K562 (cell line): ENCODE results near the gene NDRG3. TPM values are rescaled to one million over a fixed set of nuclear protein-coding genes. Genes with fewer than 3 reads are reported as not detected.

Experiments
- ASH1L ChIP-seq: fragments of 450-650 bp; IDR thresholded peaks from 2 replicates; pipeline ENCODE4 v1.6.1; 2018; ENCODE audit warnings: borderline replicate concordance, mild to moderate bottlenecking, low read depth; ENCODE audit not compliant: partially characterized antibody
- CBX1 ChIP-seq: sonication (generic); IDR thresholded peaks from 2 replicates; pipeline ENCODE4 v1.6.1; 2016; ENCODE audit warnings: antibody characterized with exemption, low read depth, mild to moderate bottlenecking
- E2F8 ChIP-seq: fragments of 450-650 bp; IDR thresholded peaks from 2 replicates; pipeline ENCODE4 v1.7.1; 2018; ENCODE audit warnings: mild to moderate bottlenecking, low read depth; ENCODE audit not compliant: partially characterized antibody
- HDAC8 ChIP-seq: fragments of 450-650 bp; IDR thresholded peaks from 2 replicates; pipeline ENCODE4 v1.6.1; 2016; ENCODE audit warnings: mild to moderate bottlenecking, missing genetic modification characterization, moderate library complexity, missing compliant biosample characterization
- KHSRP ChIP-seq: fragments of 450-650 bp; IDR thresholded peaks from 2 replicates; pipeline ENCODE4 v1.6.1; 2017
- NR2C2 ChIP-seq, 2 experiments: fragments of 200-800 bp in 1 of 2; sonication (Bioruptor generic) in 1 of 2; sonication (generic) in 1 of 2; formaldehyde crosslinking in 1 of 2; IDR thresholded peaks; 2 replicates each; pipeline versions ENCODE4 v1.6.1 to v1.8.0; 2016 to 2022; ENCODE audit warnings: mild to moderate bottlenecking in 1 of 2, missing compliant biosample characterization in 1 of 2, missing genetic modification characterization in 1 of 2, missing genetic modification reagents in 1 of 2
- RBFOX2 ChIP-seq: fragments of 200-400 bp; formaldehyde crosslinking; IDR thresholded peaks from 2 replicates; pipeline ENCODE4 v1.6.1; 2017; ENCODE audit warnings: low read depth, mild to moderate bottlenecking, low read length, moderate library complexity
- RBM25 ChIP-seq: fragments of 200-400 bp; formaldehyde crosslinking; IDR thresholded peaks from 2 replicates; pipeline ENCODE4 v1.6.1; 2018; ENCODE audit warnings: low read length, low read depth, moderate library complexity; ENCODE audit not compliant: severe bottlenecking
- TAF7 ChIP-seq: fragments of 450-650 bp; IDR thresholded peaks from 2 replicates; pipeline ENCODE4 v1.6.1; 2016; ENCODE audit warnings: missing genetic modification characterization, missing compliant biosample characterization
- TCF3 ChIP-seq: sonication (generic); formaldehyde crosslinking; IDR thresholded peaks from 2 replicates; pipeline ENCODE4 v1.4.0; 2020; ENCODE audit warnings: mild to moderate bottlenecking, missing genetic modification reagents
- polyA plus RNA-seq, 8 experiments: library from polyadenylated mRNA; depleted of rRNA in 4 of 8; stranded (reverse) in 5 of 8; unstranded in 3 of 8; fragments of >200 nt; fragmentation: Nextera tagmentation in 2 of 8; fragmentation: Illumina TruSeq in 1 of 8; extraction: Ambion mirVana in 2 of 8; extraction: Trizol in 1 of 8; gene quantifications; 2 replicates each; pipeline versions ENCODE4 v1.2.1 to v1.2.3, GENCODE V29; 2011 to 2014; ENCODE audit warnings: inconsistent platforms in 1 of 8, missing spikeins in 1 of 8
- total RNA-seq, 7 experiments: library from RNA; depleted of rRNA in 6 of 7; stranded (reverse); fragments of >200 nt in 6 of 7; fragmentation: Illumina TruSeq in 2 of 7; extraction: Trizol in 2 of 7; gene quantifications; 2 replicates each; pipeline versions ENCODE4 v1.2.1 to v1.2.3, GENCODE V29; 2011 to 2021; ENCODE audit warnings: low replicate concordance in 1 of 7
- TF ChIP-seq, protein P1 (sequence below), 2 experiments: fragments of 450-650 bp; conservative IDR thresholded peaks; 2 replicates each; pipeline ENCODE4 v1.6.1; 2017; ENCODE audit warnings: mild to moderate bottlenecking in 2 of 2, moderate library complexity in 2 of 2
- TF ChIP-seq, protein P2 (sequence below): fragments of 250-450 bp; sonication (Bioruptor Pico); IDR thresholded peaks from 2 replicates; pipeline ENCODE4 v1.5.0; 2021; ENCODE audit warnings: mild to moderate bottlenecking, moderate library complexity
- TF ChIP-seq, protein P3 (sequence below), 2 experiments: fragments of 200-800 bp in 1 of 2; sonication (Bioruptor generic) in 1 of 2; sonication (generic) in 1 of 2; formaldehyde crosslinking in 1 of 2; IDR thresholded peaks in 1 of 2; conservative IDR thresholded peaks in 1 of 2; 2 replicates each; pipeline versions ENCODE4 v1.5.0 to v1.6.1; 2016 to 2020; ENCODE audit warnings: missing compliant biosample characterization in 1 of 2, missing genetic modification characterization in 1 of 2, missing genetic modification reagents in 1 of 2
- TF ChIP-seq, protein P4 (sequence below): fragments of 450-650 bp; IDR thresholded peaks from 2 replicates; pipeline ENCODE4 v1.6.1; 2016; ENCODE audit warnings: antibody characterized with exemption

NDRG3 gene
- total and polyA plus RNA-seq, 9 of the 15 experiments (the other 6 are each of a cell fraction or from before 2014, with no cell fraction given): 14.6 to 39.4 (median 24.4) TPM

- TF ChIP-seq, protein P1, sequence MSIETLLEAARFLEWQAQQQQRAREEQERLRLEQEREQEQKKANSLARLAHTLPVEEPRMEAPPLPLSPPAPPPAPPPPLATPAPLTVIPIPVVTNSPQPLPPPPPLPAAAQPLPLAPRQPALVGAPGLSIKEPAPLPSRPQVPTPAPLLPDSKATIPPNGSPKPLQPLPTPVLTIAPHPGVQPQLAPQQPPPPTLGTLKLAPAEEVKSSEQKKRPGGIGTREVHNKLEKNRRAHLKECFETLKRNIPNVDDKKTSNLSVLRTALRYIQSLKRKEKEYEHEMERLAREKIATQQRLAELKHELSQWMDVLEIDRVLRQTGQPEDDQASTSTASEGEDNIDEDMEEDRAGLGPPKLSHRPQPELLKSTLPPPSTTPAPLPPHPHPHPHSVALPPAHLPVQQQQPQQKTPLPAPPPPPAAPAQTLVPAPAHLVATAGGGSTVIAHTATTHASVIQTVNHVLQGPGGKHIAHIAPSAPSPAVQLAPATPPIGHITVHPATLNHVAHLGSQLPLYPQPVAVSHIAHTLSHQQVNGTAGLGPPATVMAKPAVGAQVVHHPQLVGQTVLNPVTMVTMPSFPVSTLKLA (conservative IDR thresholded peaks at IDR 0.05): peak; percentile 78 to 90
- TF ChIP-seq TAF7 (peak; percentile 75), KHSRP (no peak), RBFOX2 (peak; percentile 91), CBX1 (peak; percentile 61; the same call in 1 of the 2 replicates), TCF3 (CRISPR knock-in tag) (0 out of 2 replicates have a peak, but pooled peaks have one; percentile 25), RBM25 (peak; percentile 48), ASH1L (no peak), HDAC8 (0 out of 2 replicates have a peak, but pooled peaks have one; percentile 24), NR2C2 (CRISPR knock-in tag; IDR thresholded peaks at IDR 0.05) (peak; percentile 68; the same call in 1 of the 2 replicates), NR2C2 (tag; IDR thresholded peaks at IDR 0.05) (peak; percentile 74), E2F8 (peak; percentile 79)
- TF ChIP-seq, protein P2, sequence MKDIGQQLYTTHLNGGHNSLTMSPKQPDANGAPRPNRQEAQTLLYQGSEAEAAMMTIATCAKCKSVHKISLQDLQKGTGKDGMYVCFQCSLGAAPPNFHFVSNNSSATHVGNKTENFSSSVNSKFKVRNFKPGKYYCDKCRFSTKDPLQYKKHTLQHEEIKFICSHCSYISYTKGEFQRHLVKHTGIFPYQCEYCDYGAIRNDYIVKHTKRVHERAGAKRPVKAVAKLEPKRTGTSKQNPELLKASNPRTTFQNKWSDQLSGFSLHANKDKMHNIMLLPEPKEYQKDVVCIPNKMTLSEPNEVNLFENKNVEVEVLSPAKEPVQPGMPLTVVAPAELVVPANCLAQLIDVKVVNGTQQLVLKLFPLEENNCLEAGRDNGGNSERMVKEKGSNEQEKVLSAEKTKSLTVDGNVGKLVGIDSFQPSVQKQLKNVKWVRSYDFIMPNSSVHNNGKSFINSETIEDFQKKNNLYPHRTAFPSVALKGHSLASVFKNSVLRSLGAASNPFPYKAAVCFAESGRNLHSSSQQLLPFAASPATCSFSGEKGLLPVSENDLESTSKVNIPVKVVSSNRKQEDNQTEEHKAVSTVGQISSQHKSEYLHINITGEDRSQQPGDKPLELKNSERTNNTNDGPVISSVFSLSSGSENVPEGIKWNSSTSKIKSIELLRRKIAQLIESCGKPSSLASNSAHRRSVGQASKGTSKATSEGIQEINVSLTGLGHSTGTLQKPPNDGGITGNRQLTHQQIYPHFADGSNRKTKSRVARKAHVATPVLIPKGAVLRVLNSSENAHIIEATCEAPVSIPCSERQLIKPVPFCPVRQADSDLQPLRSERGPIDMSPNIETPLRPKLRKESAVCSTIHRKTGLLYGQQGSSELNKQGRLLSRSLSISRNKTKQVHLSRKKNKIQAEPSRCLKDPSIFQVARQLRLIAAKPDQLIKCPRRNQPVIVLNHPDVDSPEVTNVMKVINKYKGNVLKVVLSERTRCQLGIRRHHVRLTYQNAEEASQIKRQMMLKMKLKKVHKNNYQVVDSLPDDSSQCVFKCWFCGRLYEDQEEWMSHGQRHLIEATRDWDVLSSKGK: no peak
- TF ChIP-seq, protein P3, sequence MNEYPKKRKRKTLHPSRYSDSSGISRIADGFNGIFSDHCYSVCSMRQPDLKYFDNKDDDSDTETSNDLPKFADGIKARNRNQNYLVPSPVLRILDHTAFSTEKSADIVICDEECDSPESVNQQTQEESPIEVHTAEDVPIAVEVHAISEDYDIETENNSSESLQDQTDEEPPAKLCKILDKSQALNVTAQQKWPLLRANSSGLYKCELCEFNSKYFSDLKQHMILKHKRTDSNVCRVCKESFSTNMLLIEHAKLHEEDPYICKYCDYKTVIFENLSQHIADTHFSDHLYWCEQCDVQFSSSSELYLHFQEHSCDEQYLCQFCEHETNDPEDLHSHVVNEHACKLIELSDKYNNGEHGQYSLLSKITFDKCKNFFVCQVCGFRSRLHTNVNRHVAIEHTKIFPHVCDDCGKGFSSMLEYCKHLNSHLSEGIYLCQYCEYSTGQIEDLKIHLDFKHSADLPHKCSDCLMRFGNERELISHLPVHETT (CRISPR knock-in tag; conservative IDR thresholded peaks at IDR 0.05 in 1 of 2, IDR thresholded peaks at IDR 0.05 in 1 of 2): peak in 1 of 2 experiments; percentile 80; a peak in 2 of 4 replicates
- TF ChIP-seq, protein P4, sequence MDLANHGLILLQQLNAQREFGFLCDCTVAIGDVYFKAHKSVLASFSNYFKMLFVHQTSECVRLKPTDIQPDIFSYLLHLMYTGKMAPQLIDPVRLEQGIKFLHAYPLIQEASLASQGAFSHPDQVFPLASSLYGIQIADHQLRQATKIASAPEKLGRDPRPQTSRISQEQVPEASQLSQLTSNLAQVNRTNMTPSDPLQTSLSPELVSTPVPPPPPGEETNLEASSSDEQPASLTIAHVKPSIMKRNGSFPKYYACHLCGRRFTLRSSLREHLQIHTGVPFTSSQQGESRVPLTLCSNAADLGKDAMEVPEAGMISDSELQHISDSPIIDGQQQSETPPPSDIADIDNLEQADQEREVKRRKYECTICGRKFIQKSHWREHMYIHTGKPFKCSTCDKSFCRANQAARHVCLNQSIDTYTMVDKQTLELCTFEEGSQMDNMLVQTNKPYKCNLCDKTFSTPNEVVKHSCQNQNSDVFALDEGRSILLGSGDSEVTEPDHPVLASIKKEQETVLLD: peak; percentile 86
Measured at GRCh38 chr20:36605399-36606157, 140.3 kb downstream of the NDRG3 start, which contains the start of gene RAB5IF (continued).
